PC-3 (cell line): Measurements from ENCODE around the gene FSTL4. TPM values are rescaled to one million over a fixed set of nuclear protein-coding genes. Genes with fewer than 3 reads are reported as not detected.

ENCODE experiments used
- ATAC-seq: fragments of 200-7000 bp; cut with Tn5 transposase; 2 replicates; pipeline ENCODE4 v1.9.1; 2020; ENCODE audit warnings: mild to moderate bottlenecking, moderate library complexity
- BruUV-seq: library from RNA; stranded (reverse); fragments of 400-500 nt; replicated peaks from 2 replicates; lab custom pipeline; 2021; lab: Mats Ljungman, UMichigan
- CTCF ChIA-PET: fragments of 300-600 bp; sonication (Branson Sonifier 250); formaldehyde crosslinking; loops from one replicate; lab custom pipeline; 2022; ENCODE audit warnings: antibody characterized with exemption; lab: Charles Lee
- POLR2A ChIA-PET: fragments of 300-600 bp; sonication (Branson Sonifier 250); formaldehyde crosslinking; loops from one replicate; lab custom pipeline; 2022; ENCODE audit warnings: antibody characterized with exemption; ENCODE audit not compliant: unreplicated experiment; lab: Charles Lee
- DNase-seq: peaks from one replicate; pipeline ENCODE4 v3.0.0-alpha.2; 2015
- H2AFZ ChIP-seq: fragments of 300-600 bp; sonication (generic); 2 replicates; pipeline ENCODE4 v1.6.0; 2016; ENCODE audit warnings: antibody characterized with exemption, low read length
- H3F3A ChIP-seq: fragments of 300-600 bp; sonication (generic); one replicate; pipeline ENCODE4 v1.6.0; 2017; ENCODE audit warnings: antibody characterized with exemption, low read length, control low read depth, mild to moderate bottlenecking; ENCODE audit not compliant: unreplicated experiment
- H3K27ac ChIP-seq: fragments of 300-600 bp; sonication (generic); 2 replicates; pipeline ENCODE4 v1.5.1; 2016; ENCODE audit warnings: mild to moderate bottlenecking, low read length
- H3K27me3 ChIP-seq: fragments of 300-600 bp; sonication (generic); 2 replicates; pipeline ENCODE4 v1.6.1; 2016; ENCODE audit warnings: low read length, mixed read lengths
- H3K36me3 ChIP-seq: fragments of 300-600 bp; sonication (generic); 2 replicates; pipeline ENCODE4 v1.6.1; 2016; ENCODE audit warnings: low read depth, mixed run types, low read length, mixed read lengths
- H3K4me1 ChIP-seq: fragments of 300-600 bp; sonication (generic); 2 replicates; pipeline ENCODE4 v1.5.1; 2016; ENCODE audit warnings: low read length; ENCODE audit not compliant: insufficient read depth
- H3K4me2 ChIP-seq: fragments of 300-600 bp; sonication (generic); 2 replicates; pipeline ENCODE4 v1.6.0; 2016; ENCODE audit warnings: low read length
- H3K4me3 ChIP-seq: fragments of 300-600 bp; sonication (generic); 2 replicates; pipeline ENCODE4 v1.5.1; 2016; ENCODE audit warnings: mild to moderate bottlenecking, low read length, mixed read lengths
- H3K79me2 ChIP-seq: fragments of 300-600 bp; sonication (generic); 2 replicates; pipeline ENCODE4 v1.6.1; 2017; ENCODE audit warnings: low read length, mixed read lengths
- H3K9ac ChIP-seq: fragments of 300-600 bp; sonication (generic); 2 replicates; pipeline ENCODE4 v1.6.0; 2016; ENCODE audit warnings: mild to moderate bottlenecking, low read length
- H3K9me2 ChIP-seq: fragments of 300-600 bp; sonication (generic); replicated peaks from 2 replicates; pipeline ENCODE4 v1.6.1; 2016; ENCODE audit warnings: mixed run types, low read length, mixed read lengths
- H3K9me3 ChIP-seq: fragments of 300-600 bp; sonication (generic); 2 replicates; pipeline ENCODE4 v1.6.1; 2016; ENCODE audit warnings: low read length, mixed read lengths
- H4K20me1 ChIP-seq: fragments of 300-600 bp; sonication (generic); 2 replicates; pipeline ENCODE4 v1.6.1; 2016; ENCODE audit warnings: low read length, mixed read lengths
- CTCF ChIP-seq: fragments of 300-600 bp; sonication (generic); conservative IDR thresholded peaks from 2 replicates; pipeline ENCODE4 v1.5.1; 2017; ENCODE audit warnings: antibody characterized with exemption, low read depth, mild to moderate bottlenecking, low read length
- EZH2 ChIP-seq: fragments of 300-600 bp; sonication (generic); IDR thresholded peaks from one replicate; pipeline ENCODE4 v1.6.1; 2017; ENCODE audit warnings: antibody characterized with exemption, mild to moderate bottlenecking, low read length; ENCODE audit not compliant: unreplicated experiment
- EZH2phosphoT487 ChIP-seq: fragments of 300-600 bp; sonication (generic); IDR thresholded peaks from 2 replicates; pipeline ENCODE4 v1.6.1; 2018; ENCODE audit warnings: mild to moderate bottlenecking, antibody characterized with exemption, low read length, borderline replicate concordance
- intact Hi-C: fragments of 100-400 bp; cut with micrococcal nuclease; formaldehyde crosslinking; loops from 2 replicates; pipeline ENCODE4 v1.9.0; 2023
- total RNA-seq: library from RNA; depleted of rRNA; stranded (reverse); fragments of >200 nt; gene quantifications from 2 replicates; pipeline ENCODE4 v1.2.3, GENCODE V29; 2014

FSTL4 gene
- total RNA-seq, 1 experiment from 2014 or later = 4.2 TPM

GRCh38 chr5:133227897-133228296, 384.4 kb downstream of the FSTL4 start:
- POLR2A ChIA-PET = no interaction called here
- no peaks in the 10 kb centered on the region for H3K27me3 ChIP-seq
- H3K9ac ChIP-seq = no peak overlapping the region
- no peaks in the 10 kb centered on the region for H4K20me1 ChIP-seq
- H3K4me3 ChIP-seq = no peak overlapping the region
- no peak overlapping the region for H2AFZ ChIP-seq
- CTCF ChIA-PET = no interaction called here
- no TSS peak for BruUV-seq
- no peak overlapping the region for H3K4me2 ChIP-seq
- no peak overlapping the region for H3K27ac ChIP-seq
- no peaks in the 10 kb centered on the region for H3K36me3 ChIP-seq
- H3F3A ChIP-seq = no peaks in the 10 kb centered on the region
- TF ChIP-seq EZH2 = no peak
- no peak for TF ChIP-seq EZH2phosphoT487
- no peak for TF ChIP-seq CTCF
- H3K9me2 ChIP-seq = no peaks in the 10 kb centered on the region
- intact Hi-C loops = no loop called here
- no peak for ATAC-seq
- H3K9me3 ChIP-seq = no peaks in the 10 kb centered on the region
- DNase-seq = no peak
- H3K79me2 ChIP-seq = no peaks in the 10 kb centered on the region
- peaks cover 11% of the 10 kb centered on the region for H3K4me1 ChIP-seq

GRCh38 chr5:133227082-133227481, 385.3 kb downstream of the FSTL4 start:
- TF ChIP-seq CTCF = no peak
- TF ChIP-seq EZH2 = no peak
- TF ChIP-seq EZH2phosphoT487 = no peak
- H3K9me2 ChIP-seq = no peaks in the 10 kb centered on the region
- H2AFZ ChIP-seq = no peak overlapping the region
- H3K79me2 ChIP-seq = no peaks in the 10 kb centered on the region
- CTCF ChIA-PET = no interaction called here
- no peaks in the 10 kb centered on the region for H3K9me3 ChIP-seq
- POLR2A ChIA-PET = interaction anchor here (0.6 kb wide), 1 partner anchor 111 kb away, joined by 5 read pairs; no protein-coding TSS in a partner anchor
- H3K4me1 ChIP-seq = peaks cover 11% of the 10 kb centered on the region
- H3K9ac ChIP-seq = no peak overlapping the region
- H4K20me1 ChIP-seq = no peaks in the 10 kb centered on the region
- DNase-seq (no peak), ATAC-seq (no peak)
- no peak overlapping the region for H3K4me2 ChIP-seq
- no peak overlapping the region for H3K4me3 ChIP-seq
- no peaks in the 10 kb centered on the region for H3K27me3 ChIP-seq
- H3K27ac ChIP-seq = no peak overlapping the region
- H3F3A ChIP-seq = no peaks in the 10 kb centered on the region
- intact Hi-C loops = no loop called here
- no TSS peak for BruUV-seq
- no peaks in the 10 kb centered on the region for H3K36me3 ChIP-seq

- Histone ChIP-seq H3K36me3 (no peaks in the 10 kb centered on the region), H3K79me2 (no peaks in the 10 kb centered on the region), H3K4me1 (peaks cover 11% of the 10 kb centered on the region), H3K4me2 (0 out of 2 replicates have a peak overlapping the region, but pooled peaks have one; percentile 34), H2AFZ (no peak overlapping the region), H3K27ac (no peak overlapping the region), H3K9ac (no peak overlapping the region), H3K9me3 (no peaks in the 10 kb centered on the region), H3K27me3 (no peaks in the 10 kb centered on the region), H4K20me1 (no peaks in the 10 kb centered on the region), H3F3A (no peaks in the 10 kb centered on the region), H3K9me2 (no peaks in the 10 kb centered on the region), H3K4me3 (no peak overlapping the region)
- no TSS peak for BruUV-seq
- DNase-seq (no peak), ATAC-seq (no peak)
- intact Hi-C loops = no loop called here
- POLR2A ChIA-PET = no interaction called here
- no peak for TF ChIP-seq EZH2
- no peak for TF ChIP-seq CTCF
- no peak for TF ChIP-seq EZH2phosphoT487
- CTCF ChIA-PET = no interaction called here
Measured at GRCh38 chr5:133226186-133226585, 386.2 kb downstream of the FSTL4 start.
